ENCODE measurements around the gene SOAT1. TPM values are rescaled to one million over a fixed set of nuclear protein-coding genes. Genes with fewer than 3 reads are reported as not detected.

Gene SOAT1
- total RNA-seq, 1 experiment from 2014 or later, result 43.0 TPM

DNA sequence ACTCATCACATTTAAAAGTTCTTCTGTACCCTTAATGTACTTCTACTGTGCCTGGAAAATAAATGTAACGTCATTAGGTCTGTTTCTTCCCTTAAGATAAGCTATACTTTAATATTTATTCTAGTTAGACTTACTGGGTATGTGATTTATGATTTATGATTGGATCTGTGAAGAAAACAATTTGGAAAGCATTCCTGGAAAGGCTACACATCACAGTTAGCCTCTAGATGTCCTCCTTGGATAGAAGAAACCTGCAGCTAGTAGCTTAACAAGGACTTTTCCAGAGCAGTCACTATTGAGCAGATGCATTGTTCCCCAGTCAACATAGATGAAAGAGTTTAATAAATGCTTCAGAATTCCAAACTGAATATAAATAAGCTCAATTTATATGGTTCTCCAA, 41.9 kb upstream of the SOAT1 start:
- Histone ChIP-seq H3K27me3 (replicated peaks; ENCODE audit: control insufficient read depth, insufficient read depth, low read length) (no peaks in the 10 kb centered on the region), H3K4me1 (no peaks in the 10 kb centered on the region), H3K36me3 (ENCODE audit: control insufficient read depth, insufficient read depth, low read length) (no peaks in the 10 kb centered on the region), H3K9me3 (no peaks in the 10 kb centered on the region), H3K4me3 (ENCODE audit: low read depth, low read length) (no peak overlapping the region)
- POLR2A ChIA-PET, result interaction anchor here (1.2 kb wide), 1 partner anchor 42 kb away, joined by 8 read pairs; the partner anchor contains the start of gene SOAT1
- Mint-ChIP-seq H3K36me3 (ENCODE audit: insufficient read depth, unreplicated experiment) (no peaks in the 10 kb centered on the region), H3K4me1 (ENCODE audit: low read depth, unreplicated experiment) (no peaks in the 10 kb centered on the region), H3K27ac (ENCODE audit: unreplicated experiment) (no peak overlapping the region), H3K9me3 (ENCODE audit: unreplicated experiment) (no peaks in the 10 kb centered on the region), H3K4me3 (ENCODE audit: unreplicated experiment) (no peak overlapping the region), H3K27me3 (ENCODE audit: insufficient read depth, unreplicated experiment) (no peaks in the 10 kb centered on the region)
- peak in 1 of 2 experiments; percentile 52 for DNase-seq
- no TSS peak for BruUV-seq (replicated peaks)
- TF ChIP-seq, protein P1, sequence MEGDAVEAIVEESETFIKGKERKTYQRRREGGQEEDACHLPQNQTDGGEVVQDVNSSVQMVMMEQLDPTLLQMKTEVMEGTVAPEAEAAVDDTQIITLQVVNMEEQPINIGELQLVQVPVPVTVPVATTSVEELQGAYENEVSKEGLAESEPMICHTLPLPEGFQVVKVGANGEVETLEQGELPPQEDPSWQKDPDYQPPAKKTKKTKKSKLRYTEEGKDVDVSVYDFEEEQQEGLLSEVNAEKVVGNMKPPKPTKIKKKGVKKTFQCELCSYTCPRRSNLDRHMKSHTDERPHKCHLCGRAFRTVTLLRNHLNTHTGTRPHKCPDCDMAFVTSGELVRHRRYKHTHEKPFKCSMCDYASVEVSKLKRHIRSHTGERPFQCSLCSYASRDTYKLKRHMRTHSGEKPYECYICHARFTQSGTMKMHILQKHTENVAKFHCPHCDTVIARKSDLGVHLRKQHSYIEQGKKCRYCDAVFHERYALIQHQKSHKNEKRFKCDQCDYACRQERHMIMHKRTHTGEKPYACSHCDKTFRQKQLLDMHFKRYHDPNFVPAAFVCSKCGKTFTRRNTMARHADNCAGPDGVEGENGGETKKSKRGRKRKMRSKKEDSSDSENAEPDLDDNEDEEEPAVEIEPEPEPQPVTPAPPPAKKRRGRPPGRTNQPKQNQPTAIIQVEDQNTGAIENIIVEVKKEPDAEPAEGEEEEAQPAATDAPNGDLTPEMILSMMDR (IDR thresholded peaks at IDR 0.05; ENCODE audit: insufficient read depth in 1 of 2, low read depth in 1 of 2, low read length in 1 of 2, severe bottlenecking in 1 of 2, unreplicated experiment in 1 of 2), result peak; percentile 61 to 65
- CTCF ChIA-PET, result interaction anchor here (1.0 to 1.9 kb wide), 6 partner anchors 42 to 348 kb away, joined by 4 to 25 read pairs (median 9); partner anchors contain the start of genes AXDND1 and SOAT1
- intact Hi-C loops (cut with micrococcal nuclease; ENCODE audit: unreplicated experiment), result loop anchor here (1.0 to 10.0 kb wide), 7 partner anchors 41 to 563 kb away; no protein-coding TSS in a partner anchor

DNA sequence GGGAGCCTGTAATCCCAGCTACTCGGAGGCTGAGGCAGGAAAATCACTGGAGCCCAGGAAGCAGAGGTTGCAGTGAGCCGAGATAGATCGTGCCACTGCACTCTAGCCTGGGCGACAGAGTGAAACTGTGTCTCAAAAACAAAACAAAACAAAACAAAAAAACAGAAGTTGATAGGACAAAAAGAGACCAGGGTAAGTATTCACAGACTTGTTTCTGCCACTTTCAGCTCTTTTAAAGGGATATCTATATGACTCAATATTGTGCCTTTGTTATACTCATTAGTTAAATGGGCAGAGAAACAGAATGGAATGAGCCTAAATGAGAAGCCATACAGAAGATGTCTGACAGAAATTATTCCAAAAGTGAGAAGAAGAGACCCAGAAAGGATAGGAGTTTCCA, 41.0 kb upstream of the SOAT1 start:
- no peak overlapping the region for H3K4me3 Mint-ChIP-seq (ENCODE audit: unreplicated experiment)
- H3K4me1 Mint-ChIP-seq (ENCODE audit: low read depth, unreplicated experiment), result no peaks in the 10 kb centered on the region
- intact Hi-C loops (cut with micrococcal nuclease; ENCODE audit: unreplicated experiment), result loop anchor here (5.0 to 10.0 kb wide), 2 partner anchors 60 to 562 kb away; no protein-coding TSS in a partner anchor
- no TSS peak for BruUV-seq (replicated peaks)
- H3K27me3 ChIP-seq (replicated peaks; ENCODE audit: control insufficient read depth, insufficient read depth, low read length), result no peaks in the 10 kb centered on the region
- no peaks in the 10 kb centered on the region for H3K4me1 ChIP-seq
- H3K9me3 Mint-ChIP-seq (ENCODE audit: unreplicated experiment), result no peaks in the 10 kb centered on the region
- ChIA-PET CTCF (interaction anchor here (1.4 to 1.9 kb wide), 3 partner anchors 41 to 195 kb away, joined by 11 to 25 read pairs (median 11); partner anchors contain the start of genes AXDND1 and SOAT1), POLR2A (no interaction called here)
- no peaks in the 10 kb centered on the region for H3K36me3 Mint-ChIP-seq (ENCODE audit: insufficient read depth, unreplicated experiment)
- H3K4me3 ChIP-seq (ENCODE audit: low read depth, low read length), result no peak overlapping the region
- TF ChIP-seq, protein P1 (IDR thresholded peaks at IDR 0.05; ENCODE audit: insufficient read depth in 1 of 2, low read depth in 1 of 2, low read length in 1 of 2, severe bottlenecking in 1 of 2, unreplicated experiment in 1 of 2), result no peak
- no peak overlapping the region for H3K27ac Mint-ChIP-seq (ENCODE audit: unreplicated experiment)
- no peaks in the 10 kb centered on the region for H3K27me3 Mint-ChIP-seq (ENCODE audit: insufficient read depth, unreplicated experiment)
- DNase-seq, result no peak
- no peaks in the 10 kb centered on the region for H3K36me3 ChIP-seq (ENCODE audit: control insufficient read depth, insufficient read depth, low read length)
- no peaks in the 10 kb centered on the region for H3K9me3 ChIP-seq

DNA sequence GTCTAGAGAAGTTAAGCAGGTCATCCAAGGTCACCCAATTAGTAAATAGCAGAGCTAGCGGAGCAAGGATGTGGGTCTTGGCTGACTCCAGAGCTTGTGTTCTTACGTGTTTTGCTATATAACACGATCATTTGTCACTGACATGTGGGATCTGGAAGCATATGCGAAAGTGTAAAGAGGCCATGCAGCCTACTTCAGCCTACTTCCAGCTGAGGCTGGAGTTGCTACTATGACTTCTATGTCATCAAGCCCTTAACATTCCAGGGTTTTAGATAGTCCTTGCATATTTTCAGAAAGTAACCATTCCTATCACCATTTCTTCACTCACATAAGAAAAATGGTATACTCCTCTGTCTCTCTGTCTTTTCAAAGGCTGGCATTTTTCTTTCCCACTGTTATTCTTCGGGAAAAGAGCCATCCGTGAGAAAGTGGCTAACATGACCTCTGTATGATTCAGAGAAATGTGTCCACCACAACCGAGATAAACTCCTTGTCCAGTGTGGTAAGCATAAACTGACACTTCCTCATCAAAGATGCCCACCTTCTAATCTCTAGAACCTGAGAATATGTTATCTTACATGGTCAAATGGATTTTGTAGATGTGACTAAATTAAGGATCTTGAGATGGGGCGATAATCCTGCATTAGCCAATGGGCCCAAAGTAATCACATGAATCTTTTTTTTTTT, 40.2 kb upstream of the SOAT1 start:
- H3K4me1 Mint-ChIP-seq (ENCODE audit: low read depth, unreplicated experiment), result no peaks in the 10 kb centered on the region
- POLR2A ChIA-PET, result no interaction called here
- CTCF ChIA-PET, result interaction anchor here (0.7 kb wide), 1 partner anchor 562 kb away, joined by 3 read pairs; no protein-coding TSS in a partner anchor
- no TSS peak for BruUV-seq (replicated peaks)
- H3K9me3 ChIP-seq, result no peaks in the 10 kb centered on the region
- no peak for DNase-seq
- intact Hi-C loops (cut with micrococcal nuclease; ENCODE audit: unreplicated experiment), result loop anchor here (5.0 to 10.0 kb wide), 2 partner anchors 59 to 561 kb away; no protein-coding TSS in a partner anchor
- H3K9me3 Mint-ChIP-seq (ENCODE audit: unreplicated experiment), result no peaks in the 10 kb centered on the region
- H3K4me3 Mint-ChIP-seq (ENCODE audit: unreplicated experiment), result no peak overlapping the region
- no peaks in the 10 kb centered on the region for H3K4me1 ChIP-seq
- no peaks in the 10 kb centered on the region for H3K36me3 Mint-ChIP-seq (ENCODE audit: insufficient read depth, unreplicated experiment)
- H3K36me3 ChIP-seq (ENCODE audit: control insufficient read depth, insufficient read depth, low read length), result no peaks in the 10 kb centered on the region
- TF ChIP-seq, protein P1 (IDR thresholded peaks at IDR 0.05; ENCODE audit: insufficient read depth in 1 of 2, low read depth in 1 of 2, low read length in 1 of 2, severe bottlenecking in 1 of 2, unreplicated experiment in 1 of 2), result no peak
- no peak overlapping the region for H3K27ac Mint-ChIP-seq (ENCODE audit: unreplicated experiment)
- no peak overlapping the region for H3K4me3 ChIP-seq (ENCODE audit: low read depth, low read length)
- no peaks in the 10 kb centered on the region for H3K27me3 ChIP-seq (replicated peaks; ENCODE audit: control insufficient read depth, insufficient read depth, low read length)
- no peaks in the 10 kb centered on the region for H3K27me3 Mint-ChIP-seq (ENCODE audit: insufficient read depth, unreplicated experiment)
